ENCODE measurements around the gene DET1.
"Not testable (repeated sequence)": the region's sequence is repeated elsewhere in the genome, so short reads cannot be mapped to it uniquely, and the experiment has no call there.

The DET1 gene

DNA sequence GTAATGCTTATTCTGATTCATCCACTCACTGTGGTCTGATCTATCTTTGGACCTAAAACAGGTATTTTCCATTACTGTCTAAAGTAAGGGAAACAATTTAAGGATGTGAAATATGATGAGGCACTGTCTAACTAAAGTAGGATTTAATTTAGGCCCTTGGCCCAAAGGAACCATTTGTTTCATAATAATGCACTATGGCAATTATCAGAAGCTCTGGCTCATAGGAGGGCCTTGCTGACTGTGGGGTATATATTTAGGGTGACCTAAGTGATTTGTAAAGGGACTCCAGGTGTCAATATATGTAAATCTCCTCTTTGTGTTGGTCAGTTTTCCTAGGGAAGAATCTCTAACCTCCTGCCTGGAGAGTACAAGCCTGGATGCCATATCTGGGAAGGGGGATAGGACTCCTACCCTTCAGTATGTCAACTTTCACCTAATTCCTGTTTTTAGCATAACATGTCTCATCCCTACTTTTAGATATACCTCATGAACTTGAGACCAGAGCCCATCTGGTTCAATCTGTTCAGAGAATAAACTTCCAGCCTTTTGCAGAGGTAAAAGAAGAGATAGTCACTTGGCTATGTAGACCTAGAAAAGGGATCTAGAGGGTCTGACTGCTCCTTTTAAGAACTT is 20.1 kb downstream of the DET1 start:
- H3K27me3 ChIP-seq = no peaks in the 10 kb centered on the region
- H3K36me3 ChIP-seq = peaks cover 25 to 54% (median 35%) of the 10 kb centered on the region in 3 donors
- H3K4me3 ChIP-seq = no peak overlapping the region
- H3K27ac ChIP-seq = no peak overlapping the region
- H3K4me1 ChIP-seq = no peaks in the 10 kb centered on the region
- intact Hi-C loops (cut with DNase I; ENCODE audit: low total_unique reads) = no loop called here
- no peak for DNase-seq
- H3K9me3 ChIP-seq = no peaks in the 10 kb centered on the region
- TF ChIP-seq, protein P1, sequence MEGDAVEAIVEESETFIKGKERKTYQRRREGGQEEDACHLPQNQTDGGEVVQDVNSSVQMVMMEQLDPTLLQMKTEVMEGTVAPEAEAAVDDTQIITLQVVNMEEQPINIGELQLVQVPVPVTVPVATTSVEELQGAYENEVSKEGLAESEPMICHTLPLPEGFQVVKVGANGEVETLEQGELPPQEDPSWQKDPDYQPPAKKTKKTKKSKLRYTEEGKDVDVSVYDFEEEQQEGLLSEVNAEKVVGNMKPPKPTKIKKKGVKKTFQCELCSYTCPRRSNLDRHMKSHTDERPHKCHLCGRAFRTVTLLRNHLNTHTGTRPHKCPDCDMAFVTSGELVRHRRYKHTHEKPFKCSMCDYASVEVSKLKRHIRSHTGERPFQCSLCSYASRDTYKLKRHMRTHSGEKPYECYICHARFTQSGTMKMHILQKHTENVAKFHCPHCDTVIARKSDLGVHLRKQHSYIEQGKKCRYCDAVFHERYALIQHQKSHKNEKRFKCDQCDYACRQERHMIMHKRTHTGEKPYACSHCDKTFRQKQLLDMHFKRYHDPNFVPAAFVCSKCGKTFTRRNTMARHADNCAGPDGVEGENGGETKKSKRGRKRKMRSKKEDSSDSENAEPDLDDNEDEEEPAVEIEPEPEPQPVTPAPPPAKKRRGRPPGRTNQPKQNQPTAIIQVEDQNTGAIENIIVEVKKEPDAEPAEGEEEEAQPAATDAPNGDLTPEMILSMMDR (IDR thresholded peaks at IDR 0.05) = no peak

DNA sequence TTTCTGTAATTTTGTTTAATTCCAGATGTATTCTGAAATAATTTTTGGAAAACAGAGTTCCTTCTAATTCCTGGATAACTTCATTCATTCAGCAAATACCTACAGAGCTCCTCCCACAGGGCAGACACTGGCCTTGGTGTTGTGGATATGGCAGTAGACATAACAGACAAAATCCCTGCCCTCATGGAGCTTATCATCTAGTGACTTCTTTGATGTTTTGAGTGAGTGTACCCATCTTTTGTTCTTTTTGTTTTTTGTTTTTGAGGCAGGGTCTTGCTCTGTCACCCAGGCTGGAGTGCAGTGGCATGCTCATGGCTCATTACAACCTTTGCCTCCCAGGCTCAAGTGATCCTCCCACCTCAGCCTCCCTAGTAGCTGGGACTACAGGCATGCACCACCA is 21.1 kb downstream of the DET1 start:
- Histone ChIP-seq H3K27me3 (no peaks in the 10 kb centered on the region), H3K27ac (no peak overlapping the region), H3K4me3 (no peak overlapping the region), H3K9me3 (no peaks in the 10 kb centered on the region), H3K4me1 (no peaks in the 10 kb centered on the region), H3K36me3 (peaks cover 16 to 44% (median 25%) of the 10 kb centered on the region in 3 donors)
- DNase-seq = no peak
- TF ChIP-seq, protein P1 (IDR thresholded peaks at IDR 0.05) = no peak
- intact Hi-C loops (cut with DNase I; ENCODE audit: low total_unique reads) = no loop called here

DNA sequence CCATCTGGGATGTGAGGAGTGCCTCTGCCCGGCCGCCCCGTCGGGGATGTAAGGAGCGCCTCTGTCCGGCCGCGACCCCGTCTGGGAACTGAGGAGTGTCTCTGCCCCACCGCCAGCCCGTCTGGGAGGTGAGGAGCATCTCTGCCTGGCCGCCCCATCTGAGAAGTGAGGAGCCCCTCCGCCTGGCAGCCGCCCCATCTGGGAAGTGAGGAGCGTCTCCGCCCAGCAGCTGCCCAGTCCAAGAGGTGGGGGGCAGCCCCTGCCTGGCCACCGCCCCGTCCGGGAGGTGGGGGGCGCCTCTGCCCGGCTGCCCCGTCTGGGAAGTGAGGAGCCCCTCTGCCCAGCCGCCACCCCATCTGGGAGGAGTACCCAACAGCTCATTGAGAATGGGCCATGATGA is 22.4 kb downstream of the DET1 start:
- H3K4me3 ChIP-seq; H3K27ac ChIP-seq; H3K4me1 ChIP-seq; H3K9me3 ChIP-seq; H3K27me3 ChIP-seq; intact Hi-C loops (cut with DNase I; ENCODE audit: low total_unique reads); DNase-seq: not testable (repeated sequence)
- H3K36me3 ChIP-seq = peaks cover 14 to 33% (median 16%) of the 10 kb centered on the region in 3 donors

DNA sequence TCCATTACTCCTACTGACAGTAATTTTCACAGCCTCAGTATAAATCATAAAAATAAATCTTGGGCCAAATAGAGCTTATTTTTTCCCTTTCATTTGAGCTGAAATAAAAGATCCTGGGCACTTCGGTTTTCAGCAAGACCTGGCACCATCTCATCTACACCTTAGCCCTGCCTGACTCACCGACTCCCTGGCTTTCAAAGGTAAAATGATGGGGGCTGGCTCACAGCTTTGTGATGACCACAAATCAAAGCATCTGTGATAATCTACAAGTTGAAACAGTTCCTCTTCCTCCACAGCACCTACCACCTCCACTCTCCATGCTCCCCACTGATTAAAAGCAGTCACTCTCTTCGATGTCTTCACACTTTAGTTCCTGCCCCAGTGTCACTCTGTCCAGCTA is 27.6 kb downstream of the DET1 start:
- Histone ChIP-seq H3K4me1 (no peaks in the 10 kb centered on the region), H3K4me3 (no peak overlapping the region), H3K27ac (no peak overlapping the region), H3K9me3 (no peaks in the 10 kb centered on the region), H3K36me3 (peaks cover 0 to 10% (median 5%) of the 10 kb centered on the region in 3 donors), H3K27me3 (no peaks in the 10 kb centered on the region)
- TF ChIP-seq, protein P1 (IDR thresholded peaks at IDR 0.05) = no peak
- intact Hi-C loops (cut with DNase I; ENCODE audit: low total_unique reads) = no loop called here
- no peak for DNase-seq

DNA sequence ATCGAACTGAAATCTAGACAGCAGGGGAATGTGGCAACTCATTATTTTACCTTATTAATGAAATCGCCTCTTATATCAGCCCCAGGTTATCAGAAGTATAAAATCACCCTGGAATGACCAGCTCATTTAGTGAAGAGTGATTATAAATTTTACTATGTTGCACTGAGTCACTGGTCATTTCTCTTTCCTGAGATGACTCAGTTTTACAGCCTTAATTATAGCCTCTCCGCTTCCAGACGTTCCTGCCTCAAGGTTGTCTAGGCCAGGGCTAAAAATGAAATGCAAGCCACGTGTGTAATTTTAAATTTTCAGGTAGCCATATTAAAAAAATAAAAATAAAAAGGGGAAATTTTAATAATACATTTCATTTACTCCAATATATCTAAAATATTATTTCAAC is 33.3 kb downstream of the DET1 start:
- H3K4me3 ChIP-seq = no peak overlapping the region
- no peak overlapping the region for H3K27ac ChIP-seq
- TF ChIP-seq, protein P1 (IDR thresholded peaks at IDR 0.05) = no peak
- intact Hi-C loops (cut with DNase I; ENCODE audit: low total_unique reads) = no loop called here
- H3K4me1 ChIP-seq = no peaks in the 10 kb centered on the region
- DNase-seq = no peak
- peaks cover 35 to 50% (median 37%) of the 10 kb centered on the region in 3 donors for H3K36me3 ChIP-seq
- no peaks in the 10 kb centered on the region for H3K9me3 ChIP-seq
- H3K27me3 ChIP-seq = no peaks in the 10 kb centered on the region

DNA sequence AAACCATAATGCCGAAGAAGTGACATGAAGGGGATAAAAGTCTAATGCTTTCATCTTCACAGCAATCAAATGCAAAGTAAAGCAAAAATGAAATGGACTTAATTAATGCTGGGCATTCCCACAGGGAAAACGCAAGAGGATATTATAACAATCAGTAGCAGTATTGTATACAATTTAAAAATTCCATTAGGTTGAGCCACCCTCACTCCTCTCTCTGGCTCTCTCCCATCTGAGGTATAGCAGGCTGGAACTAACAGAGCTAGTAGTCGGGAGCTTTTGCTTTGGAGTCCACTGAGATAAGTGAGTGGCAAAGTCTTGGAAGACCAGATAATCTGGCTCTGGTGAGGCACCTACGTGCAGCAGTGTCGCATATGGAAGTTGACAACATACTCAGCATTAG is 33.9 kb downstream of the DET1 start:
- no peaks in the 10 kb centered on the region for H3K4me1 ChIP-seq
- intact Hi-C loops (cut with DNase I; ENCODE audit: low total_unique reads) = no loop called here
- no peaks in the 10 kb centered on the region for H3K9me3 ChIP-seq
- no peaks in the 10 kb centered on the region for H3K27me3 ChIP-seq
- TF ChIP-seq, protein P1 (IDR thresholded peaks at IDR 0.05) = no peak
- DNase-seq = no peak
- peaks cover 40 to 56% (median 41%) of the 10 kb centered on the region in 3 donors for H3K36me3 ChIP-seq
- no peak overlapping the region for H3K4me3 ChIP-seq
- H3K27ac ChIP-seq = no peak overlapping the region
